ENCODE data around the gene DMRTA2. TPM values are rescaled to one million over a fixed set of nuclear protein-coding genes. Genes with fewer than 3 reads are reported as not detected.

Gene DMRTA2
- total RNA-seq, 1 donor: under 0.01 TPM

- H3K27me3 ChIP-seq (ENCODE audit: insufficient read depth, low read length): peaks cover 99% of the 10 kb centered on the region
- peaks cover 30% of the 10 kb centered on the region for H3K4me1 ChIP-seq (ENCODE audit: insufficient read depth, low read length)
- no peak overlapping the region for H3K4me3 ChIP-seq (ENCODE audit: low read length)
- no peaks in the 10 kb centered on the region for H3K9me3 ChIP-seq (ENCODE audit: low read depth, low read length)
Observed at GRCh38 chr1:50427086-50427817, 4.0 kb upstream of the DMRTA2 start.

- peaks cover 99% of the 10 kb centered on the region for H3K27me3 ChIP-seq (ENCODE audit: insufficient read depth, low read length)
- H3K9me3 ChIP-seq (ENCODE audit: low read depth, low read length): no peaks in the 10 kb centered on the region
- no peak overlapping the region for H3K4me3 ChIP-seq (ENCODE audit: low read length)
- peaks cover 30% of the 10 kb centered on the region for H3K4me1 ChIP-seq (ENCODE audit: insufficient read depth, low read length)
Observed at GRCh38 chr1:50426702-50427085, 3.5 kb upstream of the DMRTA2 start.

- peaks cover 97% of the 10 kb centered on the region for H3K27me3 ChIP-seq (ENCODE audit: insufficient read depth, low read length)
- H3K4me3 ChIP-seq (ENCODE audit: low read length): no peak overlapping the region
- H3K4me1 ChIP-seq (ENCODE audit: insufficient read depth, low read length): peaks cover 30% of the 10 kb centered on the region
- H3K9me3 ChIP-seq (ENCODE audit: low read depth, low read length): no peaks in the 10 kb centered on the region
Observed at GRCh38 chr1:50426108-50426700, 3.0 kb upstream of the DMRTA2 start.

GRCh38 chr1:50425376-50426107, 2.3 kb upstream of the DMRTA2 start:
- Histone ChIP-seq H3K9me3 (ENCODE audit: low read depth, low read length) (no peaks in the 10 kb centered on the region), H3K27me3 (ENCODE audit: insufficient read depth, low read length) (peaks cover 96% of the 10 kb centered on the region), H3K4me3 (ENCODE audit: low read length) (no peak overlapping the region), H3K4me1 (ENCODE audit: insufficient read depth, low read length) (peaks cover 33% of the 10 kb centered on the region)

GRCh38 chr1:50424884-50425375, 1.7 kb upstream of the DMRTA2 start:
- peaks cover 31% of the 10 kb centered on the region for H3K4me1 ChIP-seq (ENCODE audit: insufficient read depth, low read length)
- H3K4me3 ChIP-seq (ENCODE audit: low read length): no peak overlapping the region
- no peaks in the 10 kb centered on the region for H3K9me3 ChIP-seq (ENCODE audit: low read depth, low read length)
- peaks cover 96% of the 10 kb centered on the region for H3K27me3 ChIP-seq (ENCODE audit: insufficient read depth, low read length)

GRCh38 chr1:50424045-50424883, 1.0 kb upstream of the DMRTA2 start:
- H3K9me3 ChIP-seq (ENCODE audit: low read depth, low read length): no peaks in the 10 kb centered on the region
- peak overlapping the region; percentile 29 for H3K4me3 ChIP-seq (ENCODE audit: low read length)

GRCh38 chr1:50423670-50424000, 392 bp upstream of the DMRTA2 start:
- Histone ChIP-seq H3K4me1 (ENCODE audit: insufficient read depth, low read length) (peaks cover 31% of the 10 kb centered on the region), H3K4me3 (ENCODE audit: low read length) (no peak overlapping the region), H3K27me3 (ENCODE audit: insufficient read depth, low read length) (peaks cover 93% of the 10 kb centered on the region), H3K9me3 (ENCODE audit: low read depth, low read length) (no peaks in the 10 kb centered on the region)

More at GRCh38 chr1:50424045-50424883, 1.0 kb upstream of the DMRTA2 start:
- H3K4me1 ChIP-seq (ENCODE audit: insufficient read depth, low read length): peaks cover 31% of the 10 kb centered on the region
- peaks cover 96% of the 10 kb centered on the region for H3K27me3 ChIP-seq (ENCODE audit: insufficient read depth, low read length)

GRCh38 chr1:50422675-50422945, 633 bp downstream of the DMRTA2 start:
- H3K4me3 ChIP-seq (ENCODE audit: low read length): no peak overlapping the region
- H3K27me3 ChIP-seq (ENCODE audit: insufficient read depth, low read length): peaks cover 93% of the 10 kb centered on the region
- H3K4me1 ChIP-seq (ENCODE audit: insufficient read depth, low read length): peaks cover 31% of the 10 kb centered on the region
- H3K9me3 ChIP-seq (ENCODE audit: low read depth, low read length): no peaks in the 10 kb centered on the region

- no peak overlapping the region for H3K4me3 ChIP-seq (ENCODE audit: low read length)
- H3K9me3 ChIP-seq (ENCODE audit: low read depth, low read length): no peaks in the 10 kb centered on the region
- H3K4me1 ChIP-seq (ENCODE audit: insufficient read depth, low read length): peaks cover 31% of the 10 kb centered on the region
- peaks cover 92% of the 10 kb centered on the region for H3K27me3 ChIP-seq (ENCODE audit: insufficient read depth, low read length)
Observed at GRCh38 chr1:50421768-50422674, 1.2 kb downstream of the DMRTA2 start.

- H3K4me3 ChIP-seq (ENCODE audit: low read length): no peak overlapping the region
- H3K9me3 ChIP-seq (ENCODE audit: low read depth, low read length): no peaks in the 10 kb centered on the region
- H3K27me3 ChIP-seq (ENCODE audit: insufficient read depth, low read length): peaks cover 92% of the 10 kb centered on the region
- peaks cover 31% of the 10 kb centered on the region for H3K4me1 ChIP-seq (ENCODE audit: insufficient read depth, low read length)
Observed at GRCh38 chr1:50421366-50421748, 1.9 kb downstream of the DMRTA2 start.

- H3K27me3 ChIP-seq (ENCODE audit: insufficient read depth, low read length): peaks cover 92% of the 10 kb centered on the region
- H3K4me3 ChIP-seq (ENCODE audit: low read length): no peak overlapping the region
- no peaks in the 10 kb centered on the region for H3K9me3 ChIP-seq (ENCODE audit: low read depth, low read length)
- H3K4me1 ChIP-seq (ENCODE audit: insufficient read depth, low read length): peaks cover 31% of the 10 kb centered on the region
Observed at GRCh38 chr1:50420689-50421365, 2.4 kb downstream of the DMRTA2 start.

- Histone ChIP-seq H3K4me1 (ENCODE audit: insufficient read depth, low read length) (peaks cover 25% of the 10 kb centered on the region), H3K9me3 (ENCODE audit: low read depth, low read length) (no peaks in the 10 kb centered on the region), H3K27me3 (ENCODE audit: insufficient read depth, low read length) (peaks cover 92% of the 10 kb centered on the region), H3K4me3 (ENCODE audit: low read length) (no peak overlapping the region)
Observed at GRCh38 chr1:50419907-50420677, 3.2 kb downstream of the DMRTA2 start.

- Histone ChIP-seq H3K4me3 (ENCODE audit: low read length) (no peak overlapping the region), H3K9me3 (ENCODE audit: low read depth, low read length) (no peaks in the 10 kb centered on the region), H3K4me1 (ENCODE audit: insufficient read depth, low read length) (peaks cover 17% of the 10 kb centered on the region), H3K27me3 (ENCODE audit: insufficient read depth, low read length) (peaks cover 92% of the 10 kb centered on the region)
Observed at GRCh38 chr1:50419192-50419906, 3.9 kb downstream of the DMRTA2 start.
